Effector memory CD8-positive, alpha-beta T cell (primary cell): Measurements from ENCODE around the gene COL3A1.

ENCODE experiments used
- ATAC-seq: fragments of 150-1000 bp; cut with Tn5 transposase; replicated peaks from 2 replicates; pipeline ENCODE4 v1.10.0; 2021; ENCODE audit warnings: mild to moderate bottlenecking, moderate library complexity
- DNase-seq, 3 experiments: peaks; one replicate each; pipeline ENCODE4 v3.0.0; 2021
- H3K27ac Mint-ChIP-seq, 2 donors: one replicate each; pipeline ENCODE4 v1.8.0; 2022; ENCODE audit warnings: mild to moderate bottlenecking in 2 of 2, mixed read lengths in 2 of 2, moderate library complexity in 2 of 2
- H3K27me3 Mint-ChIP-seq, 2 donors: one replicate each; pipeline ENCODE4 v1.8.0; 2022; ENCODE audit warnings: mixed read lengths in 2 of 2
- H3K36me3 Mint-ChIP-seq: one replicate; pipeline ENCODE4 v1.8.0; 2022; ENCODE audit warnings: mild to moderate bottlenecking, moderate library complexity, mixed read lengths; ENCODE audit not compliant: insufficient read depth
- H3K4me1 Mint-ChIP-seq, 2 donors: one replicate each; pipeline ENCODE4 v1.8.0; 2022; ENCODE audit warnings: low read depth in 2 of 2, mixed read lengths in 2 of 2
- H3K4me3 Mint-ChIP-seq, 2 donors: one replicate each; pipeline ENCODE4 v1.8.0; 2022; ENCODE audit warnings: mild to moderate bottlenecking in 2 of 2, mixed read lengths in 2 of 2, moderate library complexity in 2 of 2
- H3K9me3 Mint-ChIP-seq, 2 donors: one replicate each; pipeline ENCODE4 v1.8.0; 2022; ENCODE audit warnings: mixed read lengths in 2 of 2

The COL3A1 gene

GRCh38 chr2:189013671-189014448, 39.7 kb downstream of the COL3A1 start:
- H3K27me3 Mint-ChIP-seq: no peaks in the 10 kb centered on the region
- H3K9me3 Mint-ChIP-seq: peaks cover 0 to 3% of the 10 kb centered on the region in 2 donors
- DNase-seq (no peak), ATAC-seq (no peak)
- H3K4me3 Mint-ChIP-seq: no peak overlapping the region
- H3K4me1 Mint-ChIP-seq: no peaks in the 10 kb centered on the region
- H3K27ac Mint-ChIP-seq: no peak overlapping the region
- no peaks in the 10 kb centered on the region for H3K36me3 Mint-ChIP-seq

GRCh38 chr2:189014449-189015138, 40.4 kb downstream of the COL3A1 start:
- DNase-seq (no peak), ATAC-seq (no peak)
- Mint-ChIP-seq H3K4me1 (no peaks in the 10 kb centered on the region), H3K9me3 (peaks cover 0 to 3% of the 10 kb centered on the region in 2 donors), H3K4me3 (no peak overlapping the region), H3K27me3 (no peaks in the 10 kb centered on the region), H3K36me3 (no peaks in the 10 kb centered on the region), H3K27ac (no peak overlapping the region)

GRCh38 chr2:189015359-189015758, 41.2 kb downstream of the COL3A1 start:
- no peaks in the 10 kb centered on the region for H3K27me3 Mint-ChIP-seq

GRCh38 chr2:189016311-189016861, 42.2 kb downstream of the COL3A1 start:
- Mint-ChIP-seq H3K27me3 (no peaks in the 10 kb centered on the region), H3K36me3 (no peaks in the 10 kb centered on the region), H3K9me3 (peaks cover 0 to 3% of the 10 kb centered on the region in 2 donors), H3K4me3 (no peak overlapping the region), H3K27ac (no peak overlapping the region), H3K4me1 (no peaks in the 10 kb centered on the region)
- DNase-seq (no peak), ATAC-seq (no peak)

More at GRCh38 chr2:189015359-189015758, 41.2 kb downstream of the COL3A1 start:
- peaks cover 0 to 3% of the 10 kb centered on the region in 2 donors for H3K9me3 Mint-ChIP-seq
- H3K27ac Mint-ChIP-seq: no peak overlapping the region
- no peaks in the 10 kb centered on the region for H3K4me1 Mint-ChIP-seq
- H3K4me3 Mint-ChIP-seq: no peak overlapping the region
- ATAC-seq: no peak
- H3K36me3 Mint-ChIP-seq: no peaks in the 10 kb centered on the region
- DNase-seq: no peak

- Mint-ChIP-seq H3K27me3 (no peaks in the 10 kb centered on the region), H3K9me3 (peaks cover 0 to 3% of the 10 kb centered on the region in 2 donors), H3K4me1 (no peaks in the 10 kb centered on the region), H3K4me3 (no peak overlapping the region), H3K36me3 (no peaks in the 10 kb centered on the region), H3K27ac (no peak overlapping the region)
- ATAC-seq (no peak), DNase-seq (no peak)
These were observed 44.5 kb downstream of the COL3A1 start for GRCh38 chr2:189018631-189019030.

GRCh38 chr2:189020179-189020578, 46.0 kb downstream of the COL3A1 start:
- H3K27ac Mint-ChIP-seq: no peak overlapping the region
- no peaks in the 10 kb centered on the region for H3K4me1 Mint-ChIP-seq
- no peak overlapping the region for H3K4me3 Mint-ChIP-seq
- peaks cover 0 to 4% of the 10 kb centered on the region in 2 donors for H3K9me3 Mint-ChIP-seq
- H3K27me3 Mint-ChIP-seq: no peaks in the 10 kb centered on the region
- no peak for DNase-seq
- no peak for ATAC-seq
- no peaks in the 10 kb centered on the region for H3K36me3 Mint-ChIP-seq

- no peak for DNase-seq
- H3K36me3 Mint-ChIP-seq: no peaks in the 10 kb centered on the region
- ATAC-seq: no peak
These were observed 47.9 kb downstream of the COL3A1 start for GRCh38 chr2:189022053-189022481.

GRCh38 chr2:189022492-189022891, 48.3 kb downstream of the COL3A1 start:
- Mint-ChIP-seq H3K27ac (no peak overlapping the region), H3K4me1 (no peaks in the 10 kb centered on the region), H3K4me3 (no peak overlapping the region), H3K27me3 (no peaks in the 10 kb centered on the region), H3K36me3 (no peaks in the 10 kb centered on the region), H3K9me3 (peaks cover 0 to 2% of the 10 kb centered on the region in 2 donors)
- DNase-seq: no peak
- ATAC-seq: no peak

More at GRCh38 chr2:189022053-189022481, 47.9 kb downstream of the COL3A1 start:
- Mint-ChIP-seq H3K4me3 (no peak overlapping the region), H3K9me3 (peaks cover 0 to 3% of the 10 kb centered on the region in 2 donors), H3K27ac (no peak overlapping the region), H3K27me3 (no peaks in the 10 kb centered on the region), H3K4me1 (no peaks in the 10 kb centered on the region)

GRCh38 chr2:189024901-189025618, 50.9 kb downstream of the COL3A1 start:
- Mint-ChIP-seq H3K27me3 (no peaks in the 10 kb centered on the region), H3K4me1 (no peaks in the 10 kb centered on the region)
- no peak for DNase-seq

GRCh38 chr2:189037518-189037917, 63.3 kb downstream of the COL3A1 start:
- Mint-ChIP-seq H3K27ac (no peak overlapping the region), H3K36me3 (no peaks in the 10 kb centered on the region), H3K9me3 (no peaks in the 10 kb centered on the region), H3K4me3 (no peak overlapping the region), H3K27me3 (no peaks in the 10 kb centered on the region), H3K4me1 (no peaks in the 10 kb centered on the region)
- DNase-seq: no peak
- ATAC-seq: no peak

More at GRCh38 chr2:189024901-189025618, 50.9 kb downstream of the COL3A1 start:
- no peak for ATAC-seq
- Mint-ChIP-seq H3K9me3 (peaks cover 0 to 2% of the 10 kb centered on the region in 2 donors), H3K4me3 (no peak overlapping the region), H3K36me3 (no peaks in the 10 kb centered on the region), H3K27ac (no peak overlapping the region)

- no peak overlapping the region for H3K4me3 Mint-ChIP-seq
- no peaks in the 10 kb centered on the region for H3K36me3 Mint-ChIP-seq
- no peak for ATAC-seq
- H3K27ac Mint-ChIP-seq: no peak overlapping the region
- no peaks in the 10 kb centered on the region for H3K9me3 Mint-ChIP-seq
- no peaks in the 10 kb centered on the region for H3K27me3 Mint-ChIP-seq
- no peak for DNase-seq
- no peaks in the 10 kb centered on the region for H3K4me1 Mint-ChIP-seq
These were observed 71.7 kb downstream of the COL3A1 start for GRCh38 chr2:189045836-189046235.

- H3K36me3 Mint-ChIP-seq: no peaks in the 10 kb centered on the region
- no peak for ATAC-seq
- no peaks in the 10 kb centered on the region for H3K9me3 Mint-ChIP-seq
- H3K4me3 Mint-ChIP-seq: no peak overlapping the region
- H3K4me1 Mint-ChIP-seq: no peaks in the 10 kb centered on the region
- DNase-seq: no peak
- H3K27me3 Mint-ChIP-seq: no peaks in the 10 kb centered on the region
- no peak overlapping the region for H3K27ac Mint-ChIP-seq
These were observed 72.1 kb downstream of the COL3A1 start for GRCh38 chr2:189046320-189046719.

GRCh38 chr2:189047171-189047888, 73.2 kb downstream of the COL3A1 start:
- no peak overlapping the region for H3K4me3 Mint-ChIP-seq
- H3K27me3 Mint-ChIP-seq: no peaks in the 10 kb centered on the region
- H3K36me3 Mint-ChIP-seq: no peaks in the 10 kb centered on the region
- no peaks in the 10 kb centered on the region for H3K4me1 Mint-ChIP-seq
- ATAC-seq (no peak), DNase-seq (no peak)
- no peaks in the 10 kb centered on the region for H3K9me3 Mint-ChIP-seq
- no peak overlapping the region for H3K27ac Mint-ChIP-seq
